Adipocyte (in vitro differentiated cells): ENCODE results near the gene BGLAP.

Experiments used
- DNase-seq: peaks from one replicate; pipeline ENCODE4 v3.0.0-alpha.2; 2015; ENCODE audit warnings: low read depth
- H3K27me3 ChIP-seq: replicated peaks from 2 replicates; pipeline ENCODE4 v1.7.0; 2013; ENCODE audit warnings: mild to moderate bottlenecking, low read length, moderate library complexity; ENCODE audit not compliant: control insufficient read depth, insufficient read depth
- H3K36me3 ChIP-seq: 2 replicates; pipeline ENCODE4 v1.7.0; 2013; ENCODE audit warnings: low read length, mild to moderate bottlenecking, moderate library complexity; ENCODE audit not compliant: control insufficient read depth, insufficient read depth, severe bottlenecking
- H3K4me1 ChIP-seq: 2 replicates; pipeline ENCODE4 v1.7.0; 2013; ENCODE audit warnings: mild to moderate bottlenecking, low read length, moderate library complexity; ENCODE audit not compliant: control insufficient read depth, insufficient read depth
- H3K4me3 ChIP-seq: 2 replicates; pipeline ENCODE4 v1.7.0; 2013; ENCODE audit warnings: mild to moderate bottlenecking, low read length, moderate library complexity
- H3K9ac ChIP-seq: 2 replicates; pipeline ENCODE4 v1.7.0; 2013; ENCODE audit warnings: mild to moderate bottlenecking, low read length, moderate library complexity
- H3K9me3 ChIP-seq: 2 replicates; pipeline ENCODE4 v1.7.0; 2013; ENCODE audit warnings: mild to moderate bottlenecking, low read length, moderate library complexity; ENCODE audit not compliant: control insufficient read depth

BGLAP gene

DNA sequence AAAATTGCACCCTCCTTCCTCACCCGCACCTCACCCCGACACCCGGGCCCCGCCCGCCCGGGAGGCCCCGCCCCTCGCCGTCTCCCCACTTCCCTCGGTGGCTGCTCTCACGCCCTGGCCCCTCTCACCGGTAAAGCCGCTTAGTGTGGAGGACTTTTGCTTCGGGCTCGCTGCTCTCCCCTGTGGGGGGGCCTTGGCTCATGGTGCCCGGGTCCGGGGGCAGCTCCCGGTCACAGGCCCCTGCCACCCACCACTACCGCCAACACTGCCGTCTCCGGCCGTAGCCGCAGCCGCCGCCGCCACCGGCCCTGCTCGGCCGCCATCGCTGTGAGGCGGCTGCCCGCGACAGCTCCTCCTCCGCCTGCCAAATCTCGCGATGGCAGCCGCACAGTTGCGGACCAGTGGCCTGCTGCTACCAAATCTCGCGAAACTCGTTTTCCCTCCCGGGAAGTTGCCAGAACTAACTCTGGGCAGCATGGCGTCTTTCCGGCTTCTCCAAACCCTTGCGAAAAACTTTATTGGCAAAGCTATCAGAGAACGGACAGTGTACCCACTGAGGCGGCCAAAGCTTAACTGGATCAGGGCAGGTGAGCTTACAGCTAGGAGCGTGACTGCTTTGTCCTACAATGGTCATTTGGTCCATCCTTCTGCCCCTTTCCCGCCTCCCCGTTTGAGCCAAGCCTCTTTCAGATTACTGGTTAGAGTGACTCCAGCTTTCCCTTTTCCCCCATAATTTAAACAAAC is 40.7 kb downstream of the BGLAP start, which contains the start of gene SMG5:
TSS of gene SMG5 (minus strand) at position 347 of the 744 bp plus-strand sequence. CDS start at position 202, 145 bp downstream.
- peak; percentile 99 for DNase-seq
- peaks cover 12% of the 10 kb centered on the region for H3K36me3 ChIP-seq
- H3K9ac ChIP-seq: peak within 1 kb of the TSS; percentile 88
- H3K27me3 ChIP-seq: no peaks in the 10 kb centered on the region
- peak within 1 kb of the TSS; percentile 96 for H3K4me3 ChIP-seq
- no peaks in the 10 kb centered on the region for H3K9me3 ChIP-seq
- peaks cover 31% of the 10 kb centered on the region for H3K4me1 ChIP-seq

GRCh38 chr1:156283521-156283920 is 41.5 kb downstream of the BGLAP start:
- peaks cover 3% of the 10 kb centered on the region for H3K36me3 ChIP-seq
- H3K9ac ChIP-seq: peak overlapping the region; percentile 88
- H3K9me3 ChIP-seq: no peaks in the 10 kb centered on the region
- peak overlapping the region; percentile 96 for H3K4me3 ChIP-seq
- no peak for DNase-seq
- peaks cover 27% of the 10 kb centered on the region for H3K4me1 ChIP-seq
- H3K27me3 ChIP-seq: no peaks in the 10 kb centered on the region

GRCh38 chr1:156284112-156284511 is 42.1 kb downstream of the BGLAP start, which contains the start of gene TMEM79:
Gene TMEM79 (plus strand): TSS chr1:156284325. CDS start chr1:156285227, 902 bp downstream.
- H3K4me1 ChIP-seq: peaks cover 27% of the 10 kb centered on the region
- H3K27me3 ChIP-seq: no peaks in the 10 kb centered on the region
- no peaks in the 10 kb centered on the region for H3K9me3 ChIP-seq
- DNase-seq: no peak
- H3K9ac ChIP-seq: peak within 1 kb of the TSS; percentile 88
- H3K4me3 ChIP-seq: peak within 1 kb of the TSS; percentile 96
- peaks cover 3% of the 10 kb centered on the region for H3K36me3 ChIP-seq

GRCh38 chr1:156284757-156285156 is 42.8 kb downstream of the BGLAP start:
- no peak overlapping the region for H3K4me3 ChIP-seq
- DNase-seq: no peak
- no peak overlapping the region for H3K9ac ChIP-seq
- no peaks in the 10 kb centered on the region for H3K27me3 ChIP-seq
- H3K4me1 ChIP-seq: peaks cover 27% of the 10 kb centered on the region
- no peaks in the 10 kb centered on the region for H3K9me3 ChIP-seq
- H3K36me3 ChIP-seq: peaks cover 3% of the 10 kb centered on the region

GRCh38 chr1:156285437-156285836 is 43.5 kb downstream of the BGLAP start:
- H3K27me3 ChIP-seq: no peaks in the 10 kb centered on the region
- no peak overlapping the region for H3K9ac ChIP-seq
- H3K36me3 ChIP-seq: peaks cover 3% of the 10 kb centered on the region
- peaks cover 27% of the 10 kb centered on the region for H3K4me1 ChIP-seq
- H3K9me3 ChIP-seq: no peaks in the 10 kb centered on the region
- DNase-seq: no peak
- H3K4me3 ChIP-seq: no peak overlapping the region

DNA sequence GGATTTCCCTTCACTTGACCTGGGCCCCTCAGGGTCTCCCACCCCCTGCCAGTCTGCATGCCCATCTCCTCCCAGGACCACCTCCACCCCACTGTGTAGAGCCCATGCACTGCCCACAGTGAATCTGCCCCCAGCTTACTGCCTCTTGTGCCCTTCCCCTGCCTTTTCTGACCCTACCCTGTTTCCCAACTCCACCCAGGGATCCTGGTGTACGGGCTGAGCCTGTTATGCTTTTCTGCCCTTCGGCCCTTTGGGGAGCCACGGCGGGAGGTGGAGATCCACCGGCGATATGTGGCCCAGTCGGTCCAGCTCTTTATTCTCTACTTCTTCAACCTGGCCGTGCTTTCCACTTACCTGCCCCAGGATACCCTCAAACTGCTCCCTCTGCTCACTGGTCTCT is 44.1 kb downstream of the BGLAP start:
- peaks cover 26% of the 10 kb centered on the region for H3K4me1 ChIP-seq
- H3K9me3 ChIP-seq: no peaks in the 10 kb centered on the region
- no peak overlapping the region for H3K4me3 ChIP-seq
- no peak for DNase-seq
- H3K9ac ChIP-seq: no peak overlapping the region
- no peaks in the 10 kb centered on the region for H3K27me3 ChIP-seq
- H3K36me3 ChIP-seq: peaks cover 3% of the 10 kb centered on the region

- Histone ChIP-seq H3K9ac (no peak overlapping the region), H3K4me3 (no peak overlapping the region), H3K27me3 (no peaks in the 10 kb centered on the region), H3K36me3 (peaks cover 3% of the 10 kb centered on the region), H3K9me3 (no peaks in the 10 kb centered on the region), H3K4me1 (peaks cover 22% of the 10 kb centered on the region)
- DNase-seq: no peak
Observed at GRCh38 chr1:156289857-156290256, 47.9 kb downstream of the BGLAP start.

- Histone ChIP-seq H3K9me3 (no peaks in the 10 kb centered on the region), H3K27me3 (no peaks in the 10 kb centered on the region), H3K9ac (peak overlapping the region; percentile 78), H3K4me3 (peak overlapping the region; percentile 81), H3K36me3 (peaks cover 3% of the 10 kb centered on the region), H3K4me1 (peaks cover 25% of the 10 kb centered on the region)
- peak; percentile 95 for DNase-seq
Observed at GRCh38 chr1:156291226-156292061, 49.5 kb downstream of the BGLAP start.
